ENCODE data around the gene NALCN. TPM values are rescaled to one million over a fixed set of nuclear protein-coding genes. Genes with fewer than 3 reads are reported as not detected.

Gene NALCN
- total RNA-seq, 4 donors from 2014 or later: 0.32 to 0.41 TPM; not detected in 2

DNA sequence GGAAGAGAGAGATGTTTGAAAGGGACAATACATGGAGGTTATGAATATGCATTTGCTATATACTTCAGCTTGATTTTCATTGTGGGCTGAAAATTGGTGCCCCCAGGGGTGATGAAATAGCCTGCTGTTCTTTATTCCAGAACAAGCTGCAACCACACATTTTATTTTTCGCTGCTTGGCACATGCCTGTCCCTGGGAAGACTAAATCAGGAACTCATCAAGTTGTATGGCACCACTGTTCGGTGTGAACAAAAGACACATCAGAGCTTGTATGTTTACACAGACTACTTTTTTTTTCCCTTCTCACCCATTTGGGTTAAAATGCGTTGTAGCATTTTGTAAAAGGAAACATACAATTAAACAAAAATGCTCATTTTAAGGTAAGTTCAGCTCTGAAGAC is 230.7 kb downstream of the NALCN start:
- 61 to 68% methylated on average over 3 of the region's 3 CpGs for WGBS, 2 donors (ENCODE audit: low coverage in 1 of 2)
- H3K27ac ChIP-seq: no peak overlapping the region
- in situ Hi-C loops (cut with MboI; ENCODE audit: low pct_ligation_motif_present in 1 of 4, low pct_unique_long_range_greater_than_20kb in 1 of 4, low sequenced_read_pairs in 3 of 4): no loop called here
- H3K4me3 ChIP-seq: no peak overlapping the region
- no peaks in the 10 kb centered on the region for H3K27me3 ChIP-seq
- TF ChIP-seq POLR2AphosphoS5 (IDR thresholded peaks at IDR 0.05) (no peak), POLR2A (IDR thresholded peaks at IDR 0.05) (no peak), EP300 (IDR thresholded peaks at IDR 0.05; ENCODE audit: low read depth) (no peak)
- TF ChIP-seq, protein P1, sequence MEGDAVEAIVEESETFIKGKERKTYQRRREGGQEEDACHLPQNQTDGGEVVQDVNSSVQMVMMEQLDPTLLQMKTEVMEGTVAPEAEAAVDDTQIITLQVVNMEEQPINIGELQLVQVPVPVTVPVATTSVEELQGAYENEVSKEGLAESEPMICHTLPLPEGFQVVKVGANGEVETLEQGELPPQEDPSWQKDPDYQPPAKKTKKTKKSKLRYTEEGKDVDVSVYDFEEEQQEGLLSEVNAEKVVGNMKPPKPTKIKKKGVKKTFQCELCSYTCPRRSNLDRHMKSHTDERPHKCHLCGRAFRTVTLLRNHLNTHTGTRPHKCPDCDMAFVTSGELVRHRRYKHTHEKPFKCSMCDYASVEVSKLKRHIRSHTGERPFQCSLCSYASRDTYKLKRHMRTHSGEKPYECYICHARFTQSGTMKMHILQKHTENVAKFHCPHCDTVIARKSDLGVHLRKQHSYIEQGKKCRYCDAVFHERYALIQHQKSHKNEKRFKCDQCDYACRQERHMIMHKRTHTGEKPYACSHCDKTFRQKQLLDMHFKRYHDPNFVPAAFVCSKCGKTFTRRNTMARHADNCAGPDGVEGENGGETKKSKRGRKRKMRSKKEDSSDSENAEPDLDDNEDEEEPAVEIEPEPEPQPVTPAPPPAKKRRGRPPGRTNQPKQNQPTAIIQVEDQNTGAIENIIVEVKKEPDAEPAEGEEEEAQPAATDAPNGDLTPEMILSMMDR (IDR thresholded peaks at IDR 0.05): no peak
- no peaks in the 10 kb centered on the region for H3K36me3 ChIP-seq
- H3K4me1 ChIP-seq: no peaks in the 10 kb centered on the region
- DNase-seq: no peak
- intact Hi-C loops (cut with DNase I; ENCODE audit: low total_unique reads): no loop called here
- H3K9me3 ChIP-seq: no peaks in the 10 kb centered on the region

DNA sequence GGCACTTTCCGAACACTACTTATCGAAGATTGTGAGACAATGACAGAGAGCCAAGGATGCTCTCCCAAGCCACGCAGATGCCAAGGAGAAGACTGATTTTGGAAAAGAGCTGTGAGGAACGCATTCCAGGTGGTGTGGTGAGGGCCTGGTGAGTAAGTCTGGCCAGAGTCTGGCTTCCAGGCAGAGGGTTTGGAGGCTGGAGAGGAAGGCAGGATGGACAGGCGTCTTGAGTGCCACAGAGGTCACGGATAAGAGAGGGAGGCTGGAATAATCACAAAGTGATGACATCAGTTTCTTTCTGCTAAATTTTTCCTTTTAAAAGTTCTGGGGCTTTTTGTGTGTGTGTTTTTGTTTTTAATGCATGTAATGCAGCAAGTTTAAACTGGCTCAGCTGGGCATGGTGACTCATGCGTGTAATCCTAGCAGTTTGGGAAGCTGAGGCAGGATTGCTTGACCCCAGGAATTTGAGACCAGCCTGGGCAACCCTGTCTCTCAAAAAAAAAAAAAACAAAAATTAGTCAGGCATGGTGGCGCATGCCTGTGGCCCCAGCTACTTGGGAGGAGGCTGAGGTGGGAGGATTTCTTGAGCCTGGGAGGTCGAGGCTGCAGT is 235.1 kb downstream of the NALCN start:
- no peak overlapping the region for H3K27ac ChIP-seq
- H3K4me1 ChIP-seq: no peaks in the 10 kb centered on the region
- intact Hi-C loops (cut with DNase I; ENCODE audit: low total_unique reads) (no loop called here), in situ Hi-C loops (cut with MboI; ENCODE audit: low pct_ligation_motif_present in 1 of 4, low pct_unique_long_range_greater_than_20kb in 1 of 4, low sequenced_read_pairs in 3 of 4) (no loop called here)
- no peak overlapping the region for H3K4me3 ChIP-seq
- no peaks in the 10 kb centered on the region for H3K9me3 ChIP-seq
- no peaks in the 10 kb centered on the region for H3K36me3 ChIP-seq
- DNase-seq: no peak
- WGBS, 2 donors (ENCODE audit: low coverage in 1 of 2): 69 to 84% methylated on average over 5 to 9 of the region's 9 CpGs
- no peak for TF ChIP-seq POLR2A (IDR thresholded peaks at IDR 0.05)
- TF ChIP-seq POLR2AphosphoS5 (IDR thresholded peaks at IDR 0.05): no peak
- TF ChIP-seq, protein P1 (IDR thresholded peaks at IDR 0.05): no peak
- no peak for TF ChIP-seq EP300 (IDR thresholded peaks at IDR 0.05; ENCODE audit: low read depth)
- H3K27me3 ChIP-seq: no peaks in the 10 kb centered on the region

DNA sequence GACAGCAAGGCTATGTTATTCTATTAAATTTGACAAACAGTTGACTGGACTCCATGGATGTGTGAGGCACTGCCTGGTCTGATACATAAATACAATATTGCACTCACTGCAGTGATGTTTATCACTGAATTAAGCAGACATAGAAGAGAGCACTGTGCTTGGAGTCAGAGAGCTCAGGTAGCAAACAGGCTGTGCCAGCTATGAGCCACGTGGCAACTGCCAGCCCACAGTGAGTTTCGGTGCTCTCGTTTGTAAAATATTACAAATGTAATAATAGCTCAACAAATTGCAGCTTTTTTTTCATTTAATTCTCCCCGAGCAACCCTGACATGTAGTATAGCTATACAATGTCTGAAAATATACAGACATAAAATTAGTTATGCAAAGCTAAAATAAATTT is 237.3 kb downstream of the NALCN start:
- DNase-seq: no peak
- Histone ChIP-seq H3K27me3 (no peaks in the 10 kb centered on the region), H3K9me3 (no peaks in the 10 kb centered on the region), H3K4me1 (no peaks in the 10 kb centered on the region), H3K36me3 (no peaks in the 10 kb centered on the region), H3K27ac (no peak overlapping the region), H3K4me3 (no peak overlapping the region)
- 56 to 72% methylated on average over 4 of the region's 4 CpGs for WGBS, 2 donors (ENCODE audit: low coverage in 1 of 2)
- TF ChIP-seq POLR2AphosphoS5 (IDR thresholded peaks at IDR 0.05) (no peak), POLR2A (IDR thresholded peaks at IDR 0.05) (no peak), EP300 (IDR thresholded peaks at IDR 0.05; ENCODE audit: low read depth) (no peak)
- TF ChIP-seq, protein P1 (IDR thresholded peaks at IDR 0.05): no peak
- in situ Hi-C loops (cut with MboI; ENCODE audit: low pct_ligation_motif_present in 1 of 4, low pct_unique_long_range_greater_than_20kb in 1 of 4, low sequenced_read_pairs in 3 of 4) (no loop called here), intact Hi-C loops (cut with DNase I; ENCODE audit: low total_unique reads) (no loop called here)

DNA sequence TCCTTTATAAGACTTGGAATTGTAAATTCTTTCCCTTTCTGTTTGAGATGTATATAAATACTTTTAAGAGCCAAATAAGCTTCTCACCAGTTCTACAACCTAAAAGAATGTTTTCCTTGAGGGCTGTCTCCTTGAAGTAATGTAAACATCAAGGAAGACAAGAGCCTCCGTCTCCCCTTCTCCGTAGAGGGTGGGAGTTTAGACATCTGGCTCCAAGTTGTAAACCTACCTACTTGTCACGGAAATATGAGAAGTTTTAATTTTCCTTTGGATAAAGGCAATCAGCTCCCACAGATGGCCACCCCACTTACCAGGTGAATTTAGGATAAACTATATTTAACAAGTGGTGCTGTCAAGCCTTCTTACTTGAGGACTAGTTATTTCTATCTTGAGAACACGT is 237.9 kb downstream of the NALCN start:
- TF ChIP-seq, protein P1 (IDR thresholded peaks at IDR 0.05): no peak
- no peak for TF ChIP-seq POLR2AphosphoS5 (IDR thresholded peaks at IDR 0.05)
- no peak for TF ChIP-seq POLR2A (IDR thresholded peaks at IDR 0.05)
- no peak for TF ChIP-seq EP300 (IDR thresholded peaks at IDR 0.05; ENCODE audit: low read depth)
- H3K27me3 ChIP-seq: no peaks in the 10 kb centered on the region
- no peak overlapping the region for H3K27ac ChIP-seq
- no peaks in the 10 kb centered on the region for H3K9me3 ChIP-seq
- H3K4me1 ChIP-seq: no peaks in the 10 kb centered on the region
- no peak overlapping the region for H3K4me3 ChIP-seq
- no peaks in the 10 kb centered on the region for H3K36me3 ChIP-seq
- DNase-seq: no peak
- 43 to 45% methylated on average over 4 of the region's 4 CpGs for WGBS, 2 donors (ENCODE audit: low coverage in 1 of 2)
- in situ Hi-C loops (cut with MboI; ENCODE audit: low pct_ligation_motif_present in 1 of 4, low pct_unique_long_range_greater_than_20kb in 1 of 4, low sequenced_read_pairs in 3 of 4): no loop called here
- intact Hi-C loops (cut with DNase I; ENCODE audit: low total_unique reads): no loop called here
